Gastroesophageal sphincter (tissue), 4 donors: ENCODE data around the gene MYH4. TPM values are rescaled to one million over a fixed set of nuclear protein-coding genes. Genes with fewer than 3 reads are reported as not detected.

Experiments
- ATAC-seq: fragments of 150-250 bp; one replicate; pipeline ENCODE4 v1.9.1; 2016; ENCODE audit warnings: mild to moderate bottlenecking, moderate library complexity
- H3K27ac ChIP-seq, 4 donors: fragments of 200-600 bp; sonication (generic) in 3 of 4; 1 replicate in 3 of 4; 2 replicates in 1 of 4; pipeline ENCODE4 v1.5.1; 2016 to 2019
- H3K27me3 ChIP-seq: fragments of 200-600 bp; sonication (generic); one replicate; pipeline ENCODE4 v1.5.1; 2019
- H3K36me3 ChIP-seq, 2 donors: fragments of 200-600 bp; sonication (generic); one replicate each; pipeline ENCODE4 v1.5.1; 2019; ENCODE audit warnings: control low read depth in 1 of 2
- H3K4me1 ChIP-seq, 3 donors: fragments of 200-600 bp; sonication (generic); 1 replicate in 2 of 3; 2 replicates in 1 of 3; pipeline ENCODE4 v1.5.1; 2016 to 2019; ENCODE audit warnings: control low read depth in 2 of 3
- H3K4me3 ChIP-seq, 2 donors: fragments of 200-600 bp; sonication (generic); one replicate each; pipeline ENCODE4 v1.5.1; 2019; ENCODE audit warnings: mild to moderate bottlenecking in 1 of 2, moderate library complexity in 1 of 2
- H3K9me3 ChIP-seq, 3 donors: fragments of 200-600 bp; sonication (generic); one replicate each; pipeline ENCODE4 v1.5.1; 2017 to 2019; ENCODE audit warnings: control low read depth in 2 of 3
- CTCF ChIP-seq, 4 experiments: fragments of 200-600 bp in 2 of 4; fragments of 450-650 bp in 2 of 4; sonication (generic) in 1 of 4; IDR thresholded peaks; one replicate each; pipeline ENCODE4 v1.5.1; 2017 to 2019; ENCODE audit warnings: antibody characterized with exemption in 4 of 4, mild to moderate bottlenecking in 2 of 4, moderate library complexity in 2 of 4
- EP300 ChIP-seq: sonication (generic); formaldehyde crosslinking; IDR thresholded peaks from one replicate; pipeline ENCODE4 v1.6.1; 2017; ENCODE audit warnings: antibody characterized with exemption, mild to moderate bottlenecking
- POLR2A ChIP-seq, 2 donors: fragments of 450-650 bp; IDR thresholded peaks; one replicate each; pipeline ENCODE4 v1.6.1; 2017; ENCODE audit warnings: antibody characterized with exemption in 2 of 2, mild to moderate bottlenecking in 2 of 2, moderate library complexity in 1 of 2
- POLR2AphosphoS5 ChIP-seq: sonication (generic); formaldehyde crosslinking; IDR thresholded peaks from one replicate; pipeline ENCODE4 v1.6.1; 2017; ENCODE audit warnings: antibody characterized with exemption
- WGBS, 2 donors: methylation state at CpG; one replicate each; pipeline ENCODE4 v1.1.5; 2018; ENCODE audit warnings: low coverage in 1 of 2; 5-methylcytosine and 5-hydroxymethylcytosine counted together
- total RNA-seq, 4 donors: library from RNA; depleted of rRNA; stranded (reverse); fragments of >200 nt; gene quantifications; one replicate each; pipeline ENCODE4 v1.1.0, GENCODE V29; 2016

Gene MYH4
- total RNA-seq, result not detected

DNA sequence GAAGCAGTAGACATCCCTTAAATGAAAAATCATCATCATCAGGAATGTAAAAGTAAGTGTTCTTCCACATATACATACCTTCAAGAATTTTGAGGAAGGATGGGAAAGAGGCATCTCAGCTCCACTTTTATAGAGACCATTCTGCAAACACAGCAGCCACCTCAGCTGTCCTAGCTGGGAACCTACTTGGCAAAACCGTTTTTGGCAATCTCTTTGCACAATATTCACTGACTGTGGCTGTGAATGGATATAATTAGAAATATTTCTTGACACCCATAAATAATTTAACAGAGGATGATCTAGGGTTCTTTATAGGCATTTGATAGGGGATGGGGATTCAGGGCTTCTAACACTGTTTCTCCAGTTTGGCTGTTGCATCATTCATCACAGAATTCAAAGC is at the start of gene MYH4:
Gene MYH4, minus strand, starts transcription at position 101 of the 400 bp plus-strand sequence. CDS start 2,814 bp downstream, outside the sequence.
- Histone ChIP-seq H3K9me3 (no peaks in the 10 kb centered on the region), H3K27me3 (no peaks in the 10 kb centered on the region), H3K4me1 (no peaks in the 10 kb centered on the region), H3K4me3 (no peak within 1 kb of the TSS), H3K36me3 (no peaks in the 10 kb centered on the region), H3K27ac (no peak within 1 kb of the TSS)
- TF ChIP-seq CTCF (IDR thresholded peaks at IDR 0.05) (no peak), POLR2AphosphoS5 (no peak)
- 45 to 65% methylated on average over 1 of the region's 1 CpG for WGBS, 2 donors
- no peak for ATAC-seq

DNA sequence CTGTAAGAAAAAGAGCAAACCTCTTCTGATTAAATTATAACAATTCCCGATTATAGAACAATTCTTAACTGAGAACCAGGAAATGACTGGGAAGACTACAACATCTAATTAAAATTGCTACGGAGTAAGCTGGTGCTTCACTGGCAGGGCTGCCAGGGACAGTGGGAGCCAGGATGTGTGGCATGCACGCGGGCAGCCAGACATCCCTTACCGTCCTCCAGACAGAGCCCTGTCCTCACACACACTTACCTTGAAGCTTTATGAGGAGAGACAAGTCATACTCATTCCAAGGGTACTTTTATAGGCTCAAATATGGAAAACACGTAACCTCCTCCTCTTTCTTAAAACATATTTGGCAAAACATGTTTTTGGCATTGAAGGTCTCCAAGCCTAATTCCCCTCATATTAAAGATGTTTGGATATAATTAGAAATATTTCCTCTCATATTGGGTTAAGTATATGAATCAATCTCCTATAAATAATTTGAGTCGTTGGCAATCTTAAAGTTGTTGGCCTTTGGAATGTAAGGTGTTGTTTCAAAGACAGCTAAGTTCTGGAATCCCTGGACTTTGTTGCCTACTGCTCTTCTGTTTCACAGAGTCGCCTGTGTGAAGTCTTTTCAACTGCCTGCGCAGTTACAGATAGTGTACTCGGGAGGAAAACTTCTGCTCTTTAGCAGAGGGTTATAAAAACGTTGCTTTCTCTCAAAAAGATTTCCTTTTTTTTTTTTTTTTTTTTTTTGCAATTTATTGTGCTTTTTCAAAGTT is 49.1 kb upstream of the MYH4 start, which contains the start of gene MYH1:
Gene MYH1, minus strand, starts transcription at position 272 of the 767 bp plus-strand sequence. CDS start 1,900 bp downstream, outside the sequence.
- no peaks in the 10 kb centered on the region for H3K9me3 ChIP-seq
- H3K27me3 ChIP-seq, result no peaks in the 10 kb centered on the region
- 76 to 77% methylated on average over 10 to 11 of the region's 11 CpGs for WGBS, 2 donors
- ATAC-seq, result no peak
- H3K27ac ChIP-seq, result no peak within 1 kb of the TSS
- H3K36me3 ChIP-seq, result no peaks in the 10 kb centered on the region
- H3K4me1 ChIP-seq, result no peaks in the 10 kb centered on the region
- H3K4me3 ChIP-seq, result no peak within 1 kb of the TSS
- no peak for TF ChIP-seq CTCF (IDR thresholded peaks at IDR 0.05)
- TF ChIP-seq EP300, result no peak
- TF ChIP-seq POLR2AphosphoS5, result no peak
- TF ChIP-seq POLR2A (IDR thresholded peaks at IDR 0.05), result no peak

GRCh38 chr17:10516638-10517037 is 47.3 kb upstream of the MYH4 start:
- TF ChIP-seq CTCF (IDR thresholded peaks at IDR 0.05), result no peak
- no peak for TF ChIP-seq POLR2AphosphoS5
- TF ChIP-seq POLR2A (IDR thresholded peaks at IDR 0.05), result no peak
- no peak for TF ChIP-seq EP300
- H3K4me1 ChIP-seq, result no peaks in the 10 kb centered on the region
- no peak overlapping the region for H3K27ac ChIP-seq
- H3K27me3 ChIP-seq, result no peaks in the 10 kb centered on the region
- H3K4me3 ChIP-seq, result no peak overlapping the region
- H3K9me3 ChIP-seq, result no peaks in the 10 kb centered on the region
- ATAC-seq, result no peak
- H3K36me3 ChIP-seq, result no peaks in the 10 kb centered on the region

GRCh38 chr17:10516065-10516464 is 46.7 kb upstream of the MYH4 start:
- no peaks in the 10 kb centered on the region for H3K36me3 ChIP-seq
- H3K27me3 ChIP-seq, result no peaks in the 10 kb centered on the region
- H3K4me3 ChIP-seq, result no peak overlapping the region
- no peak for ATAC-seq
- no peak overlapping the region for H3K27ac ChIP-seq
- no peak for TF ChIP-seq CTCF (IDR thresholded peaks at IDR 0.05)
- TF ChIP-seq POLR2AphosphoS5, result no peak
- no peak for TF ChIP-seq EP300
- no peak for TF ChIP-seq POLR2A (IDR thresholded peaks at IDR 0.05)
- H3K9me3 ChIP-seq, result no peaks in the 10 kb centered on the region
- WGBS, 2 donors, result 87 to 90% methylated on average over 5 to 7 of the region's 7 CpGs
- no peaks in the 10 kb centered on the region for H3K4me1 ChIP-seq
